NCI-H2171 treated with DMSO at 0.1 percent for 48 hours (cell line): ENCODE measurements around the gene KMT2E.
A peak's percentile ranks its signal among the peaks of the same experiment; 100 is the strongest.
"Not testable (repeated sequence)": the region's sequence is repeated elsewhere in the genome, so short reads cannot be mapped to it uniquely, and the experiment has no call there.

Source experiments
- DNase-seq: peaks from one replicate; lab custom pipeline; 2025; lab: John Stamatoyannopoulos, UW

The KMT2E gene

DNA sequence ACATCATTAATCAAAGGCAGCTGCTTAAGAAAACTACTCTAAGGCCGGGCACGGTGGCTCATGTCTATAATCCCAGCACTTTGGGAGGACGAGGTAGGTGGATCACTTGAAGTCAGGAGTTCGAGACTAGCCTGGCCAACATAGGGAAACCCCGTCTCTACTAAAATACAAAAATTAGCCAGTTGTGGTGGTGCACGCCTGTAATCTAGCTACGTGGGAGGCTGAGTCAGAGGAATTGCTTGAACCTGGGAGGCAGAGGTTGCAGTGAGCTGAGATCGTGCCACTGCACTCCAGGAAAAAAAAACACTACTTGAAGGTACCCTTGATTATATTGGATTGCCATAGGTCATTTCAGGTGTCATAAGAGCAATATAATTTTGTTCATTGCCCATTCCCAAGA, 14.9 kb downstream of the KMT2E start:
- not testable (repeated sequence) for DNase-seq

DNA sequence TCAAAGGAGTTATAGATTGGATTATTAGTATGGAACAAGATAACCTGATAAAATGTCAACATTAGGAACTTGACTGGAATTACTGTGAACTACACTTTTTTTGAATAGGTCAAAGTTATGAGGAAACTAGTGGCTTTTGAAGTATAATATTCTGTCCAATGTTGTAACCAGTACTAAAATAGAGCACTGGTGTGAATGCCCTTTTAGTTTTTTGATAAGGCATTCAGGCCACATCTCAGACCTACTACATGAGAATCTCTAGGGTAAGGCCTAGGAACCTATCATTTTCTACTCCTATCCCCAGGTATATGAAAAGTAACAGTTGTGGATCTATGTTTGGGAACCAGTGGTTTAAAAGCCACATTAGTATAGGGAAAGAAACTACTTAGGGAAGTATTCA, 16.4 kb downstream of the KMT2E start:
- DNase-seq, result no peak

DNA sequence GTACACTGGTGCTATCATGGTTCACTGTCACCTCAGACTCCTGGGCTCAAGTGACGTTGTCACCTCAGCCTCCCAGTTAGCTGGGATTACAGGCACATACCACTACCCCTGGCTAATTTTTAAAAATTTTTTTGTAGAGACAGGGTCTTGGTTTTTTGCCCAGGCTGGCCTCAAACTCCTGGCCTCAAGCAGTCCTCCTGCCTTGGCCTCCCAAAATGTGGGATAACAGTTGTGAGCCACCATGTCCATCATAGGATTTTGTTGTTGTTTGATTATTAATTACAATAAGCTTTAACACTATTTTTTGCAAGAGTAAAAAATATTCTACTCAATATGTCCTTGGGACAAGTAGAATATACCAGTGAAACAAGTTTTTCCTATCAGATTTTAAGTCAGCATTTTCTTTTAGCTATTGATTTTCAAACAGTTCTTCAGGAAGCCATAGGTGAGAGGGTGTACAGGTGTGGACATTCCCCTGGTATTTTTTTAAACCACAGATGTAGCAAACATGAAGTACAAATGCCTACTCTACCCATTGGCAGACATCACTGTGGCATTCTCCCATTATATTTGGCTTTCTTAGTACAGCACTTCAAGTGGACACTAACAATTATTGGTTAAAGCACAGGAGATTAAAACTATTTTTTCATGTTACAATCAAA, 18.7 kb downstream of the KMT2E start:
- DNase-seq, result no peak

DNA sequence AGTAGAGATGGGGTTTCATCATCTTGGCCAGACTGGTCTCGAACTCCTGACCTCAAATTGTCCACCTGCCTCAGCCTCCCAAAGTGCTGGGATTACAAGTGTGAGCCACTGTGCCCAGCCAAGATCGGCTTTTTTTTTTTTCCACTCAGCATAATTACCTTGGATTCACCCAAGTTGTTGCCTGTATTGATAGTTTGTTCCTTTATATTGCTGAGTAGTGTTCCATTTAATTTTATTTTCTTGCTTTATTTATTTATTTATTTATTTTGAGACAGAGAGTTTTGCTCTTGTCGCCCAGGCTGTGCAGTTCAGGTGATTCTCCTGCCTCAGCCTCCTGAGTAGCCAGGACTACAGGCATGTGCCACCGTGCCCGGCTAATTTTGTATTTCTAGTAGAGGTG, 21.3 kb downstream of the KMT2E start:
- no peak for DNase-seq

DNA sequence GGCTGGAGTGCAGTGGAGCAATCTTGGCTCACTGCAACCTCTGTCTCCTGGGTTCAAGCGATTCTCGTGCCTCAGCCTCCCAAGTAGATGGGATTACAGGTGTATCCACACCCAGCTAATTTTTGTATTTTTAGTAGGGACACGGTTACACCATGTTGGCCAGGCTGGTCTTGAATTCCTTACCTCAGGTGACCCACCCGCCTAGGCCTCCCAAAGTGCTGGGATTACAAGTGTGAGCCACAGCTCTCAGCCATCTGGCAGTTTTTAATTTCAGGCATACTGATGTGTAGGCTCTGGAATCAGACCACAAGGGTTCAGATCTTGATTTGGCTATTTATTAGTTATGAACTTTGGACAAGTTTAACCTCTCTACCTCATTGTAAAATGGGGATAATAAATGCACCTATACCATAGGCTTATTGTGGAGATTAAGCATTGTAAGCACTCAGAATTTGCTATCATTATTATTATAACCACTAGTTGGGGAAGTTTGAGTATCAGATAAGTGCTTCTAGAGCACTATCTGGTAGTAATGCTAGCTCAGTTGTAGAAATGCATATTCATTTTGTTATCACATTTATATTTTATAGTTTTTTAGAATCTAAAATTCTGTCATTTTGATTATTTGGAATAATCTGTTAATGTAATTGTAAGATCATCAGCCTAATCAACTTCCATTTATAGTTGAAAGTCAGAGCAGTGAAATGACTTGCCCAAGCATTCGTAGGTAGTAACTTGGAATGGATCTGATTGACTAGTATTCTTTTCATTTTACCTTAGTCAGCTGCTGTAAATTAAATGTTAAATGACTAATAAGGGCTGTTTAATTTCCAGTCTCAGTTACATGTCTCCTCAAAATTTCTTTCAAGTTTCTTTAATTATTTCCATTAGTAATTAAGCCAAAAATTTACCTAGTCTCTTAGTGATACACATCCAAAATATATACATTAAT, 22.5 kb downstream of the KMT2E start:
- DNase-seq, result peak; percentile 67

DNA sequence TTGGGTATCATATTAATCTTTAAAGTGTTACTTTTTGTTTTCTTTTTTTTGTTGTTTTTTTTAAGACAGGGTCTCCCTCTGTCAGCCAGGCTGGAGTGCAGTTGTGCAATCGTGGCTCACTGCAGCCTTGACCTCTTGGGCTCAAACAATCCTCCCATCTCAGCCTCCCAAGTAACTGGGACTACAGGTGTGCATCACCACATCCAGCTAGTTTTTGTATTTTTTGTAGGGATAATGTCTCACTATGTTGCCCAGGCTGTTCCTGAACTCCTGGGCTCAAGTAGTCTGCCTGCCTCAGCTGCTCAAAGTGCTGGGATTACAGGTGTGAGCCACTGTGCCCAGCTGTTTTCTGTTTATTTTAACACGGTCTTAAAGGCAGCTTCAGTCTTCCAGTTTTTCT, 23.3 kb downstream of the KMT2E start:
- no peak for DNase-seq

DNA sequence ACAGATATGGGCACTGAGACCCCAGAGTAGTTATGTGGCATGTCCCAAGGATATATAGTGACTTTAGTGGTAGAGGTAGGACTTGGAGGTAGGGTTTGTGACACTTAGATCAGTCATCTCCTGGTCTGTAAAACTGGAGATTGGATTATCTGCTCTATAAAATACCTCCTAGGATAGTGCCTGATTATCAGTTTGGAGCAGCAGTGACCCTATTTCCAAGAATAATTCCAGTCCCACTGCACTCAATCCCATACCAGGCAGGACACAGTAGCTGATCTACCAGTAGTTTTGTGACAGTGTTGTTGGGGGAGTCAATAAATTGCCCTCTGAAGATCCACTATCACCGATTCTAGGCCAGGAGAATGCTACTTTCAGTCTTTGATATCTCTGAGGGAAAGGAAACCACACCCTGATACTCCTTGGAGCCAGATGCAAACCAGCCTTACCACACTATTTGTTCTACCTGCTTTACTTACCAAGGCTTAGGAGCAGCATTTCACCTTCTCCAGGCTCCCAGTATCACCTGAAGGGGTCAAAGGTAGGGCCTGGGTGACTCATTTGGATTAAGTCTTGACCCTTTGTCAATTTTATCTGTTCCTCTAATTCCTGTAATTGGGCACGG, 30.6 kb downstream of the KMT2E start:
- DNase-seq, result no peak

DNA sequence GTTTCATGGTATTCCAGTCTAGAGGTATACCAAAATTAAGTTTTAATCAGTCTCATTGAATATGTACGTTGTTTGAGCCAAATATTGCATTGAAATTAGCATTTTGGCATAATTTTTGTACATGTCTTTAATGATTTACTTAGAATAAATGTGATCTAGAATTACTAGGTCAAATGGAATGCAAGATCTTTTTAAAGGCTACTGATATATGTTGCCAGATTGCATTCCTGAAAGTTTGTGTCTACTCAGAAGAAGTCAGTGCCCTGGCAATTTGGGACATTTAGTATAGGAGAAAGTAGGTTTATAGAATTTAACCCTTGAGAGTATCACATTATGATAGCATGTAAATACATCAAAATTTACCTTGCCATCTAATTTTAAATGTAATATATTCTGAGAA, 32.4 kb downstream of the KMT2E start:
- DNase-seq, result no peak

DNA sequence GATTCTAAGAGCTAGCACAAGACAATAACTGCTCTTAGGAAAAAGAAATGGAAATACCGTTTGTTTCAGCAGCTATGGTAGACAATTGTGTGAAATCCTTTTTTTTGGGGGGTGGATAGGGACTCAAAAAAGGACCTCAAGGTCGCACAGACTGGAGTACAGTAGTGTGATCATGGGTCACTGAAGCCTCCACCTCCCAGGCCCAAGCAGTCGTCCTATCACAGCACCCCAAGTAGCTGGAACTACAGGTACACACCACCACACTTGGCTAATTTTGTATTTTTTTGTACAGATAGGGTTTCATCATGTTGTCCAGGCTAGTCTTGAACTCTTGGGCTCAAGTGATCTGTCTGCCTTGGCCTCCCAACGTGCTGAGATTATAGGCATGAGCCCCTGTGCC, 33.9 kb downstream of the KMT2E start:
- DNase-seq, result no peak

DNA sequence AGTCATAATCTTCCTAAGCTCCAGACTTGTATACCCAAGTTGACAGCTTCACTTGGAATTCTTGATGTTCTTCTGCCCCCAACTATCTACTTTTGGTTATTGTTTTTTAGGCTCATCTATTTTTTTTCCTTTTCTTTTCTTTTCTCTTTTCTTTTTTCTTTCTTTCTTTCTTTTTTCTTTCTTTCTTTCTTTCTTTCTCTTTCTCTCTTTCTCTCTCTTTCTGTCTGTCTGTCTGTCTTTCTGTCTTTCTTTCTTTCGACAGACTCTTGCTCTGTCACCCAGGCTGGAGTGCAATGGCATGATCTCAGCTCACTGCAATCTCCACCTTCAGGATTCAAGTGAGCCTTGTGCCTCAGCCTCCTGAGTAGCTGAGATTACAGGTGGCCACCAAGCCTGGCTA, 36.5 kb downstream of the KMT2E start:
- DNase-seq, result no peak

DNA sequence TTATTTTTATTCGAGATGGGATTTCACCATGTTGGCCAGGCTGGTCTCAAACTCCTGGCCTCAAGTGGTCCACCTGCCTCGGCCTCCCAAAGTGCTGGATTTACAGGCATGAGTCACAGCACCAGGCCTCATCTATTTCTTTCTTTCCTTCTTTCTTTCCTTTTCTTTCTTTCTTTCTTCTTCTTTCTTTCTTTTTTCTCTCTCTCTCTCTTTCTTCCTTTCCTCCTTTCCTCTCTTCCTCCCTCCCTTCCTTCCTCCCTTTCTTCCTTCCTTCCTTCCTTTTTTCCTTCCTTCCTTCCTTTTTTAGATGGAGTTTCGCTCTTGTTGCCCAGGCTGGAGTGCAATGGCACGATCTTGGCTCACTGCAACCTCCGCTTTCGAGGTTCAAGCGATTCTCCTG, 36.9 kb downstream of the KMT2E start:
- DNase-seq, result not testable (repeated sequence)

DNA sequence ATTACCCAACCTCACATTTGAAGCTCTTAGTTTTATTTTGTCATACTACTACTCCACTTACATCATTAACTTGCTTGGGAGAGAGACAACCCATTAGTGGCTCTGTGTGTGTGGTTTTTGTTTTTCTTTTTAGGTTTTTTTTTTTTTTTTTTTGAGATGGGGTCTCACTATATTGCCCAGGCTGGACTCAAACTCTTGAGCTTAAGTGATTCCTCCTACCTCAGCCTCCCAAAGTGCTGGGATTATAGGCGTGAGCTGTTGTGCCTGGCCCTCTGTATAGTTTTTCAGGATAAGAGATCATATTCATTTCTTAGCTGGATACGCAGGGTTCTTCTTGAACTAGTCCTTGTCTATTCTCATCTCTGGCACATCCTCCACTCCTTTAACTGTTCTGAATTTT, 41.1 kb downstream of the KMT2E start:
- DNase-seq, result no peak

DNA sequence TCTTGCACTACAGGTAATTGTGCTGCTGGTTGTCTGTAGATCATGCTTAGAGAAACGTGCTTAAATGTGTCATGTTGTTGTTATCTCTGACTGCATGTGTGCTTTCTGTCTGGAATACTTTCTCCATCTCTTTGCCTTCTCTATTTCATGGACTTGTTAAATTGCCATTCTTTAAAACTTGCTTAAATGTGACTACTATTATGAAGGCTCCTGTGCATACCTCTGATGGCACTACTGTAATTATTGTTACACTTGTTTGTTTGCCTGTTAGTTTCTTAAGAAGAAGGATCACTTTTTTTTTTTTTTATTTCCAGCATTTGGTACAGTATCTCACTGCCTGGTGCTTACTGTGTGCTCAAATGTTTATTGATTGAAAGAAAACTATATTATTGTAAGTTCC, 41.6 kb downstream of the KMT2E start:
- DNase-seq, result no peak

DNA sequence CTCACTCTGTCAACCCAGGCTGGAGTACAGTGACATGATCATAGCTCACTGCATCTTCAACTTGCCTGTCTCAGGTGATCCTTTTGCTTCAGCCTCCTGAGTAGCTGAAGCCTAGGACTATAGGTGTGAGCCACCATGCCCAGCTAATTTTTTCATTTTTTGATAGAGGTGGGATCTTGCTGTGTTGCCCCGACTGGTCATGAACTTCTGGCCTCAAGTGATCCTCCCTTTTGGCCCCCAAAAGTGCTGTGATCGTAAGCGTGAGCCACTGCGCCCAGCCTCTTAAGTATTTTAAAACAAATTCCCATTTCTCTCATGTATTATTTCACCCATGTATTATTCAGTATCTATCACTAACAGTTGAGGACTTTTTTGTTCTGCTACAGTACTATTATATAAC, 43.5 kb downstream of the KMT2E start:
- no peak for DNase-seq

DNA sequence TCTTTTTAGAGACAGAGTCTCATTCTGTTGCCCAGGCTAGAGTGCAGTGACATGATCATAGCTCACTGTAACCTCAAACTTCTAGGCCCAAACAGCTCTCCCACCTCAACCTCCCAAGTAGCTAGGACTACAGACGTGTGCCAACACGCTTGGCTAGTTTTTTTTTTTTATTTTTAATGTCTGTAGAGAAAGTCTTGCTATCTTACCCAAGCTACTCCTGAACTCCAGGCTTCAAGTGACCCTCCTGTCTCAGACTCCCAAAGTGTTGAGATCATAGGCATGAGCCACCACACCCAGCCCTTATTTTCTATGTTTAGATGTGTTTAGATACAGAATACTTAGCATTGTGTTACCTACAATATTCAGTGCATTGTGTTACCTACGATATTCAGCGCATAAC, 46.4 kb downstream of the KMT2E start:
- no peak for DNase-seq

DNA sequence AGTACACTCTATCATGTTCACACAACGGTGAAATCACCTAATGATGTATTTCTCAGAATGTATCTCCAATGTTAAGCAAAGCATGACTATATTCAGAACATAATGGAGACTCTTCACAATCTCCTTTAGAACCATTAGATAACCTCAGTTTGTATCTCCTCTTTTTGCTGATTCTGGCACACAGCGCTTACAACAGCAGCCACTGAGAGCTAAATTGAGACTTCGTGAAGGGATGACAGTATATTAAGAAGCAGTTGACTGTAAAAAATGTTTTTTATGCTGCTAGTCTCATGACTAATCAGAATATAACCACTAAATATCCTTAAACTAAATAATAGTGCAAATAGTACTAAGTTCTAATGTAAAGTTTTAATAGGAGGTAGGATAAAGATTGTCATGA, 46.9 kb downstream of the KMT2E start:
- no peak for DNase-seq

DNA sequence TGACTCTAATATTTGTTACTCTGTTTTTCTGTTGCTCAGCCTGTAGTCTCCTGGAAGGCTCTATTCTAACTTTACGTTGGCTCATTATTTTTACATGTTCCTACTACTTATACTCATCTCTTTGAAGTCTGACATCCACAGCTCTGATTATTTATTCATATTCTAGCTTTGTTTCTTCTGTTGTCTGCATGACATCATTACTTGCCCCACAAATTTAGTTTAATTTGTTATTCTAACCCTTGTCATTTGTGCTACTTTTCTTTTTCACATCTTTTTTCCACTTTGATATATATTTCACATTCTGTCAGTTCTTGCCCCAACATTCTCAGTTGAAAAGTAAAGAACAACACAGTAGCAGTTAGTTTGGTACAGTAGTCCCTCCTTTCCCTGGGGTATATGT, 51.1 kb downstream of the KMT2E start:
- no peak for DNase-seq

DNA sequence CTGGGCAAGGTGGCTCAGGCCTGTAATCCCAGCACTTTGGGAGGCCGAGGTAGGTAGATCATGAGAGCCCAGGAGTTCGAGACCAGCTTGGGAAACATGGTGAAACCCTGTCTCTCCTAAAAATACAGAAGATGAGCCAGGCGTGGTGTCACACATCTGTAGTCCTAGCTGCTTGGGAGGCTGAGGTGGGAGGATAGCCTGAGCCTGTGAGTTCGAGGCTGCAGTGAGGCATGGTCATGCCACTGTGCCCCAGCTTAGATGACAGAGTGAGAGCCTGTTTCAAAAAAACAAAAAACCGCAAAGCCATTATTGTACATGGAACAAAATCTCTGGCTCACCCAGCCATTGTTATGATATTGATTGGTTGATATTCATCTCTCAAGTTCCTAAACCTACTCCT, 53.7 kb downstream of the KMT2E start:
- no peak for DNase-seq

DNA sequence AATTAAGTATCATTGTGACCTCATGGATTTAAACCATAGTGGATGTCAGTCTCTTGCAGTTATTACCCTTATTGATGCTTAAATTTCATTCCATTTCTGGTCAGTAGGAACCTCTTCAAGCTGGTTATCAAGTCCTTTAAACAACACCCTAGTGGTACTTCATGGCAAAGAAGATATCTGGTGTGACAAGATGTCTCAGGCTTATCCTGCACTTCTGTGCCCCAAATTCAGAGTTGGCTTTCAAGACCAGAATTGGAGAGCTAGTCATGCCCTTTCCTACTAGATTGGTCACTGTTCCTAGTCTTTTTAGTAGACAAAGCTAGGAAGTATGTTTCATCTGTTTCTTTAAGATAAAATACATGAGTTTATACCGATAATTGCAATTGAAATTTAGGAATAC, 54.9 kb downstream of the KMT2E start:
- no peak for DNase-seq

DNA sequence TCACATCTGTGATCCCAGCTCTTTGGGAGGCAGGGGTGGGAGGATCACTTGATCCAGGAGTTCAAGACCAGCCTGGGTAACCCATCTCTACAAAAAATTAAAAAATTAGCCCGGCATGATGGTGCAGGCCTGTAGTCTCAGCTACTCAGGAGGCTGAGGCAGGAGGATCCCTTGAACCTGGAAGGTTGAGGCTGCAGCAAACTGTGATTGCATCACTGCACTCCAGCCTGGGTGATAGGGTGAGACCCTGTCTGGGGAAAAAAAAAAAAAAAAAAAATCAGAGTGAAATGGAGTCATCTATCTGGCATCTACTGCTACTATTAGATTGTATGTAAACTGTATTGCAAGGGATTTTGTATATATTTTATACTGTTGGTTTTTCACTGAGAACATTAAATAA, 59.1 kb downstream of the KMT2E start:
- DNase-seq, result no peak

DNA sequence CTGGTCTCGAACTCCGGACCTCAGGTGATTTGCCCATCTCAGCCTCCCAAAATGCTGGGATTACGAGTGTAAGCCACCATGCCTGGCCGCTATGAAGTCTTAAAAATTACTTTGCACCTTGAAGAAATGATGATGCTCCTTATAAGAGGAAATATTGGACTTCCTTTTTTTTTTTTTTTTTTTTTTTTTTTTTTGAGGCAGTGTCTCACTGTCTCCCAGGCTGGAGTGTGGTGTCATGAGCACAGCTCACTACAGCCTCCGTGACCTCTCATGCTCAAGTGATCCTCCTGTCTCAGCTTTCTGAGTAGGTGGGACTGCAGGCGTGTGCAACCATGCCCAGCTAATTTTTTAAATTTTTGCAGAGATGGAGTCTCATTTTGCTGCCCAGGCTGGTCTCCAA, 65.3 kb downstream of the KMT2E start:
- no peak for DNase-seq

DNA sequence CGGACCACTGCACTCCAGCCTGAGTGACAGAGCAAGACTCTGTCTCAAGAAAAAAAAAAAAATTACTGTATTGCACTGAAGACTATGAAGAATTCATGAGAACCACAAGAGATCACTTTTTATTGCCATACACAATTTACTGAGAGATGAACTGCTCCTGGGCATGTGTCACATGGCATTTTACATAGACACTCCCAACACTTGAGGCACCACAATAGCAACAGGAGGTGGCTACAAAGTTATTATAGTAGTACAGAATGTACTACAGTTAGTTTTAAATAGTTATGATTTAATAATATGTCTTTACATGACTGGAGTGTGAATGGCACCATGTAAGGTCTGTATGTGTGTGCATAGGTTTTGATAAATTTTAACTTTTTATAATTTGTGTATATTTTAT, 70.6 kb downstream of the KMT2E start:
- DNase-seq, result no peak

DNA sequence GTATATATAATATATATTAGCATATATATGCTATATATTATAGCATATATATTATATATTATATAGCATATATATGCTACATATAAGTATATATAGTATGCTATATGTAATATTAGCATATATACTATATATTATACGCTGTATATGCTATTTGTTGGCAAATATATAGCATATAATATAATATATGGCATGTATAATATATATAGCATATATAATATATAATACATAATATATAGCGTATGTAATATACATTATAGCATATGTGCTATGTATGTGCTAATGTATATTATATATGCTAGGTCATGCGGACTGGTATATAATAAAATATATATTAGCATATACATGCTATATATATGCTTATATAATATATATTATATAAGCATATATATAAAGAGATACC, 72.8 kb downstream of the KMT2E start:
- no peak for DNase-seq
